ENCODE data around the gene BSCL2. TPM values are rescaled to one million over a fixed set of nuclear protein-coding genes. Genes with fewer than 3 reads are reported as not detected.
A peak's percentile ranks its signal among the peaks of the same experiment; 100 is the strongest.

The BSCL2 gene
- total and polyA plus RNA-seq, 2 of the 13 experiments (the other 11 are each of a cell fraction or from before 2014, with no cell fraction given), result 19.5 to 21.1 TPM

GRCh38 chr11:62671236-62671607 is 36.0 kb downstream of the BSCL2 start (continued):
- TF ChIP-seq ZFP41 (CRISPR knock-in tag; IDR thresholded peaks at IDR 0.05; ENCODE audit: borderline replicate concordance) (no peak), MAF1 (CRISPR knock-in tag; IDR thresholded peaks at IDR 0.05; ENCODE audit: borderline replicate concordance) (no peak), RARA (CRISPR knock-in tag; IDR thresholded peaks at IDR 0.05) (no peak), POLR2G (IDR thresholded peaks at IDR 0.05; ENCODE audit: low read depth, low read length) (no peak), SP5 (CRISPR knock-in tag; IDR thresholded peaks at IDR 0.05; ENCODE audit: borderline replicate concordance, low read depth) (no peak), ZSCAN30 (CRISPR knock-in tag; IDR thresholded peaks at IDR 0.05) (no peak), ZNF468 (CRISPR knock-in tag; IDR thresholded peaks at IDR 0.05) (no peak), SIX1 (CRISPR knock-in tag; IDR thresholded peaks at IDR 0.05; ENCODE audit: borderline replicate concordance) (no peak), ZBTB8A (CRISPR knock-in tag; IDR thresholded peaks at IDR 0.05; ENCODE audit: borderline replicate concordance, low read depth) (no peak), ZMYM2 (CRISPR knock-in tag; IDR thresholded peaks at IDR 0.05) (peak; percentile 56; the same call in 1 of the 2 replicates), ZNF780A (CRISPR knock-in tag; IDR thresholded peaks at IDR 0.05) (no peak), PTBP1 (IDR thresholded peaks at IDR 0.05; ENCODE audit: low read depth, low read length, poor library complexity, severe bottlenecking) (no peak), ZNF382 (CRISPR knock-in tag; IDR thresholded peaks at IDR 0.05; ENCODE audit: borderline replicate concordance) (no peak), KDM1A (CRISPR knock-in tag; IDR thresholded peaks at IDR 0.05) (no peak), ZNF629 (CRISPR knock-in tag; conservative IDR thresholded peaks at IDR 0.05) (no peak), AGO1 (IDR thresholded peaks at IDR 0.05; ENCODE audit: low read depth, low read length, poor library complexity, severe bottlenecking) (no peak), PPARG (CRISPR knock-in tag; conservative IDR thresholded peaks at IDR 0.05) (no peak), ZNF232 (CRISPR knock-in tag; IDR thresholded peaks at IDR 0.05; ENCODE audit: borderline replicate concordance) (no peak), ZNF280D (CRISPR knock-in tag; IDR thresholded peaks at IDR 0.05) (peak; percentile 33; the same call in 1 of the 2 replicates), NPAS2 (CRISPR knock-in tag; IDR thresholded peaks at IDR 0.05; ENCODE audit: borderline replicate concordance) (no peak), PBX3 (CRISPR knock-in tag; IDR thresholded peaks at IDR 0.05; ENCODE audit: borderline replicate concordance) (no peak), ZNF720 (CRISPR knock-in tag; IDR thresholded peaks at IDR 0.05) (no peak), ZNF644 (CRISPR knock-in tag; IDR thresholded peaks at IDR 0.05; ENCODE audit: low read depth) (no peak), ARNT (IDR thresholded peaks at IDR 0.05) (no peak), ZNF335 (CRISPR knock-in tag; IDR thresholded peaks at IDR 0.05) (no peak), POLR2AphosphoS5 (IDR thresholded peaks at IDR 0.05; ENCODE audit: low read depth, low read length) (no peak; the same call in 1 of the 2 replicates)
- TF ChIP-seq, protein P1, sequence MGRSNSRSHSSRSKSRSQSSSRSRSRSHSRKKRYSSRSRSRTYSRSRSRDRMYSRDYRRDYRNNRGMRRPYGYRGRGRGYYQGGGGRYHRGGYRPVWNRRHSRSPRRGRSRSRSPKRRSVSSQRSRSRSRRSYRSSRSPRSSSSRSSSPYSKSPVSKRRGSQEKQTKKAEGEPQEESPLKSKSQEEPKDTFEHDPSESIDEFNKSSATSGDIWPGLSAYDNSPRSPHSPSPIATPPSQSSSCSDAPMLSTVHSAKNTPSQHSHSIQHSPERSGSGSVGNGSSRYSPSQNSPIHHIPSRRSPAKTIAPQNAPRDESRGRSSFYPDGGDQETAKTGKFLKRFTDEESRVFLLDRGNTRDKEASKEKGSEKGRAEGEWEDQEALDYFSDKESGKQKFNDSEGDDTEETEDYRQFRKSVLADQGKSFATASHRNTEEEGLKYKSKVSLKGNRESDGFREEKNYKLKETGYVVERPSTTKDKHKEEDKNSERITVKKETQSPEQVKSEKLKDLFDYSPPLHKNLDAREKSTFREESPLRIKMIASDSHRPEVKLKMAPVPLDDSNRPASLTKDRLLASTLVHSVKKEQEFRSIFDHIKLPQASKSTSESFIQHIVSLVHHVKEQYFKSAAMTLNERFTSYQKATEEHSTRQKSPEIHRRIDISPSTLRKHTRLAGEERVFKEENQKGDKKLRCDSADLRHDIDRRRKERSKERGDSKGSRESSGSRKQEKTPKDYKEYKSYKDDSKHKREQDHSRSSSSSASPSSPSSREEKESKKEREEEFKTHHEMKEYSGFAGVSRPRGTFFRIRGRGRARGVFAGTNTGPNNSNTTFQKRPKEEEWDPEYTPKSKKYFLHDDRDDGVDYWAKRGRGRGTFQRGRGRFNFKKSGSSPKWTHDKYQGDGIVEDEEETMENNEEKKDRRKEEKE (IDR thresholded peaks at IDR 0.05), result no peak

Measured in HepG2 (cell line).